GM12891 (cell line): ENCODE data around the gene LGALS9.
"Not testable (repeated sequence)": the region's sequence is repeated elsewhere in the genome, so short reads cannot be mapped to it uniquely, and the experiment has no call there.

Experiments used
- DNase-seq: peaks from one replicate; pipeline ENCODE4 v3.0.0; 2011; ENCODE audit warnings: low spot score; ENCODE audit not compliant: insufficient read length
- FAIRE-seq: peaks from 2 replicates; lab custom pipeline; 2011; peaks lifted over from hg19 to GRCh38; lab: Jason Lieb, UNC
- PAX5 ChIP-seq: IDR thresholded peaks from 2 replicates; pipeline ENCODE4 v1.6.1; 2011; ENCODE audit warnings: low read length, moderate library complexity, mild to moderate bottlenecking; ENCODE audit not compliant: insufficient read depth, severe bottlenecking
- POLR2A ChIP-seq: IDR thresholded peaks from 2 replicates; pipeline ENCODE4 v1.6.1; 2011; ENCODE audit warnings: low read depth, low read length, control low read depth
- POLR2AphosphoS5 ChIP-seq: IDR thresholded peaks from 2 replicates; pipeline ENCODE4 v1.6.1; 2011; ENCODE audit warnings: low read depth, low read length, control low read depth
- POU2F2 ChIP-seq: IDR thresholded peaks from 2 replicates; pipeline ENCODE4 v1.6.1; 2011; ENCODE audit warnings: low read depth, mild to moderate bottlenecking, control low read depth, low read length, moderate library complexity
- SPI1 ChIP-seq: IDR thresholded peaks from 2 replicates; pipeline ENCODE4 v1.6.1; 2011; ENCODE audit warnings: low read depth, low read length, control low read depth
- TAF1 ChIP-seq: IDR thresholded peaks from 2 replicates; pipeline ENCODE4 v1.6.1; 2011; ENCODE audit warnings: low read depth, low read length, control low read depth

Gene LGALS9

DNA sequence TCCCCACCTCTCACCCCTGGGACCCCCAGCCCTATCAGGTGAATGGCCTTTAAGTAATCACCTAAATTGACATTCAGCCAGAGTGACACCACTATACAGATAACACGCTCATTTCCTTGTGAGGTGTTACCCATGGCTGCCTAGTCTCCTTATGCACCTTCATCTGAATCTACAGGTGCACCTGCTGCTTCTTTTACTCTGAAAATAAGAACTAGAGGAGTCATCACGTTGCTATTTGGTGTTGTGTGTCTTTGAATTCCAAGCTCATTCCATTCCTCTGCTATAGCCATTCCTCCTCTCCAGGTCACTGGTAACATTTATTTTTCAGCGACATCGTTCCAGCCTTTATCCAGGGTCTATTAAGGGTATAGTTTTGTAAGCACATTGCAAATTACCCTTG, 9.8 kb downstream of the LGALS9 start:
- TF ChIP-seq POU2F2 (no peak), POLR2A (no peak), POLR2AphosphoS5 (no peak), SPI1 (no peak), PAX5 (no peak), TAF1 (no peak)
- FAIRE-seq, result no peak
- DNase-seq, result no peak

- FAIRE-seq (no peak), DNase-seq (no peak)
- TF ChIP-seq POLR2AphosphoS5, result no peak
- no peak for TF ChIP-seq POLR2A
- no peak for TF ChIP-seq SPI1
- no peak for TF ChIP-seq PAX5
- no peak for TF ChIP-seq TAF1
- no peak for TF ChIP-seq POU2F2
These were observed 13.6 kb downstream of the LGALS9 start for GRCh38 chr17:27644586-27644985.

- DNase-seq, result not testable (repeated sequence)
- FAIRE-seq, result peak; percentile 90
These were observed 14.6 kb downstream of the LGALS9 start for GRCh38 chr17:27645621-27646020.

- TF ChIP-seq SPI1 (no peak), POLR2AphosphoS5 (no peak), POLR2A (no peak), POU2F2 (no peak), PAX5 (no peak), TAF1 (no peak)
- no peak for DNase-seq
- no peak for FAIRE-seq
These were observed 15.2 kb downstream of the LGALS9 start for GRCh38 chr17:27646232-27646631.

DNA sequence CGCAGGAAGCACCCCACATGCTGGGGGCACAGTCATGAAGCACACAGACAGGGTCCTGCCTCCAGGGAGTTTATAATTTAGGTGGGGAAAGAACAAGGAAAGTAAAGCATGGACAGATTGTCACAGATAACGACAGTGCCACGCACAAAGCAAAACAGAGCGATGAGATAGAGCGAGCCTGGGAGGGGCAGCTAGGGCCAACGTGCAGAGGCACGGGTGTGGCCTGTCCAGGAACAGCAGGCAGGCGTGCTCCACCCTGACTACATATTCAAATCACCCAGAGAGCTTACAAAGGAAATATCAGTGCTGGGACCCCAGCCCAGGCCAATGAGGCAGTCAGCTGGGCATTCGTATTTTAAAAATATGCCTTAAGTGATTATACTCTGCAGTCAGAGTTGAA, 16.8 kb downstream of the LGALS9 start:
- TF ChIP-seq POLR2A (no peak), POLR2AphosphoS5 (no peak), SPI1 (no peak), POU2F2 (no peak), TAF1 (no peak), PAX5 (no peak)
- FAIRE-seq, result no peak
- DNase-seq, result no peak

GRCh38 chr17:27649111-27649571, 18.2 kb downstream of the LGALS9 start:
- DNase-seq, FAIRE-seq: not testable (repeated sequence)

DNA sequence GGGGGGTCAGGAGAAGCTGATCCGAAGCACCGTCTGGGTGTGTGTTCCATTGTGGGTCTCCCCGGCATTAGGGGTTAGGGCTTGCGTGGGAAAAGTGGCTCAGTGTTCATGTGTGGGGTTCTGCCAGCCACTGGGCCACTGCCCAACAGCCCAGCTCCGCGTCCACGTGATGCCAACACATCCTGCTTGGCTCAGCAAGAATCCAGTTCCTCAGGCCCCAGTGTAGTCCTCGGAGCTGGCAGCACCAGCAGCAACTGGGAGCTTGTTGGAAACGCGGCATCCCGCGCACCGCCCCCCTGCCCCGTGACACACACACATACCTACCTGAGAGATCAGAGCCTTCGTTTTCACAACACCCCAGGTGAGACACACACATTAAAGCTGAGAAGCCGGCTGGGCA, 18.9 kb downstream of the LGALS9 start:
- FAIRE-seq (no peak), DNase-seq (no peak)
- TF ChIP-seq TAF1, result no peak
- no peak for TF ChIP-seq POLR2A
- TF ChIP-seq PAX5, result no peak
- no peak for TF ChIP-seq POU2F2
- TF ChIP-seq POLR2AphosphoS5, result no peak
- TF ChIP-seq SPI1, result no peak

DNA sequence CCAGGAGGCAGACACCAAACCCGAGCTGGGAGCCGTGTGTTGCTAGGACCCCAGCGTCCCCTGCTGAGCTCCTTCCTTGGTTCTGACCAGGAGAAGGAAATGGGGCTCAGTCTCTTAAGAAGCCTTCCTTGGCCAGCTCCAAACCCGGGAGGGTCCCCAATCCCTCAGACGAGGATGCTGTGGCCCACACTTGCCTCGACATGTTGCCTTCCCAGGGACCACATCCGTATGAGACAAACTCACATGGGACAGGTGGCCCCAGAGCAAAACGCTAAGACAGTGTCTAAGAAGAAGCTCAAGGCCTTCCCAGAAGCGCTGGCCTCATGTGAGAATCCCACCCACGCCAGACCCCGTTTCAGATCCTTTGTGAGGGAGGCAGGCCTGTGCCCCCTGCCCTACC, 19.8 kb downstream of the LGALS9 start:
- no peak for TF ChIP-seq POLR2AphosphoS5
- no peak for TF ChIP-seq POLR2A
- no peak for TF ChIP-seq POU2F2
- no peak for TF ChIP-seq PAX5
- TF ChIP-seq SPI1, result no peak
- TF ChIP-seq TAF1, result no peak
- no peak for FAIRE-seq
- DNase-seq, result no peak

- DNase-seq (no peak), FAIRE-seq (peak; percentile 86)
- TF ChIP-seq SPI1 (no peak), TAF1 (no peak), POU2F2 (no peak), POLR2A (no peak), PAX5 (no peak), POLR2AphosphoS5 (no peak)
These were observed 20.7 kb downstream of the LGALS9 start for GRCh38 chr17:27651411-27652345.

GRCh38 chr17:27653449-27653971, 22.5 kb downstream of the LGALS9 start:
- FAIRE-seq, DNase-seq: not testable (repeated sequence)
